Measurements from ENCODE around the gene TPST2.

The TPST2 gene

GRCh38 chr22:26486394-26486793, 103.5 kb downstream of the TPST2 start:
- DNase-seq: no peak
- TF ChIP-seq POLR2A (IDR thresholded peaks at IDR 0.05; ENCODE audit: low read length) (no peak), GATA1 (IDR thresholded peaks at IDR 0.05; ENCODE audit: low read depth, low read length) (no peak)

- TF ChIP-seq GATA1 (IDR thresholded peaks at IDR 0.05; ENCODE audit: low read depth, low read length) (no peak), POLR2A (IDR thresholded peaks at IDR 0.05; ENCODE audit: low read length) (no peak)
- peak; percentile 68 for DNase-seq
These were observed 104.0 kb downstream of the TPST2 start for GRCh38 chr22:26485806-26486390.

GRCh38 chr22:26485013-26485412, 104.9 kb downstream of the TPST2 start:
- DNase-seq: peak in 1 of 2 experiments; percentile 38
- TF ChIP-seq POLR2A (IDR thresholded peaks at IDR 0.05; ENCODE audit: low read length) (no peak), GATA1 (IDR thresholded peaks at IDR 0.05; ENCODE audit: low read depth, low read length) (no peak)

GRCh38 chr22:26484360-26484706, 105.6 kb downstream of the TPST2 start:
- no peak for TF ChIP-seq GATA1 (IDR thresholded peaks at IDR 0.05; ENCODE audit: low read depth, low read length)
- peak in 1 of 2 experiments; percentile 79 for DNase-seq

- DNase-seq: peak; percentile 96 to 98
- no peak for TF ChIP-seq GATA1 (IDR thresholded peaks at IDR 0.05; ENCODE audit: low read depth, low read length)
- peak; percentile 85 for TF ChIP-seq POLR2A (IDR thresholded peaks at IDR 0.05; ENCODE audit: low read length)
These were observed 106.2 kb downstream of the TPST2 start, which contains the start of the genes HPS4 and SRRD for GRCh38 chr22:26483439-26484359. Gene HPS4, minus strand, starts transcription at chr22:26483783. Its CDS starts 2,021 bp downstream, at chr22:26481762. Gene SRRD, plus strand, starts transcription at chr22:26483877. Its CDS starts 14 bp downstream, at chr22:26483891.

GRCh38 chr22:26483043-26483438, 106.9 kb downstream of the TPST2 start:
- no peak for DNase-seq
- TF ChIP-seq GATA1 (IDR thresholded peaks at IDR 0.05; ENCODE audit: low read depth, low read length) (no peak), POLR2A (IDR thresholded peaks at IDR 0.05; ENCODE audit: low read length) (no peak)

GRCh38 chr22:26482161-26482560, 107.8 kb downstream of the TPST2 start:
- TF ChIP-seq POLR2A (IDR thresholded peaks at IDR 0.05; ENCODE audit: low read length): no peak
- no peak for TF ChIP-seq GATA1 (IDR thresholded peaks at IDR 0.05; ENCODE audit: low read depth, low read length)

GRCh38 chr22:26481694-26482093, 108.2 kb downstream of the TPST2 start:
- peak in 1 of 2 experiments; percentile 51 for DNase-seq
- TF ChIP-seq POLR2A (IDR thresholded peaks at IDR 0.05; ENCODE audit: low read length) (no peak), GATA1 (IDR thresholded peaks at IDR 0.05; ENCODE audit: low read depth, low read length) (no peak)

More at GRCh38 chr22:26482161-26482560, 107.8 kb downstream of the TPST2 start:
- peak; percentile 57 to 68 for DNase-seq

- DNase-seq: peak; percentile 36 to 51
- no peak for TF ChIP-seq POLR2A (IDR thresholded peaks at IDR 0.05; ENCODE audit: low read length)
- TF ChIP-seq GATA1 (IDR thresholded peaks at IDR 0.05; ENCODE audit: low read depth, low read length): no peak
These were observed 108.7 kb downstream of the TPST2 start for GRCh38 chr22:26481112-26481693.

- no peak for DNase-seq
- TF ChIP-seq GATA1 (IDR thresholded peaks at IDR 0.05; ENCODE audit: low read depth, low read length) (no peak), POLR2A (IDR thresholded peaks at IDR 0.05; ENCODE audit: low read length) (no peak)
These were observed 109.4 kb downstream of the TPST2 start for GRCh38 chr22:26480611-26480932.

- DNase-seq: peak in 1 of 2 experiments; percentile 51
These were observed 109.9 kb downstream of the TPST2 start for GRCh38 chr22:26479792-26480610.

GRCh38 chr22:26479043-26479791, 110.7 kb downstream of the TPST2 start:
- peak; percentile 88 to 93 for DNase-seq
- TF ChIP-seq GATA1 (IDR thresholded peaks at IDR 0.05; ENCODE audit: low read depth, low read length): no peak
- no peak for TF ChIP-seq POLR2A (IDR thresholded peaks at IDR 0.05; ENCODE audit: low read length)

More at GRCh38 chr22:26479792-26480610, 109.9 kb downstream of the TPST2 start:
- no peak for TF ChIP-seq GATA1 (IDR thresholded peaks at IDR 0.05; ENCODE audit: low read depth, low read length)
- peak; percentile 80 for TF ChIP-seq POLR2A (IDR thresholded peaks at IDR 0.05; ENCODE audit: low read length)

GRCh38 chr22:26477341-26477731, 112.6 kb downstream of the TPST2 start:
- no peak for DNase-seq
- no peak for TF ChIP-seq GATA1 (IDR thresholded peaks at IDR 0.05; ENCODE audit: low read depth, low read length)
- TF ChIP-seq POLR2A (IDR thresholded peaks at IDR 0.05; ENCODE audit: low read length): no peak
